ENCODE results near the gene RPL18.

DNA sequence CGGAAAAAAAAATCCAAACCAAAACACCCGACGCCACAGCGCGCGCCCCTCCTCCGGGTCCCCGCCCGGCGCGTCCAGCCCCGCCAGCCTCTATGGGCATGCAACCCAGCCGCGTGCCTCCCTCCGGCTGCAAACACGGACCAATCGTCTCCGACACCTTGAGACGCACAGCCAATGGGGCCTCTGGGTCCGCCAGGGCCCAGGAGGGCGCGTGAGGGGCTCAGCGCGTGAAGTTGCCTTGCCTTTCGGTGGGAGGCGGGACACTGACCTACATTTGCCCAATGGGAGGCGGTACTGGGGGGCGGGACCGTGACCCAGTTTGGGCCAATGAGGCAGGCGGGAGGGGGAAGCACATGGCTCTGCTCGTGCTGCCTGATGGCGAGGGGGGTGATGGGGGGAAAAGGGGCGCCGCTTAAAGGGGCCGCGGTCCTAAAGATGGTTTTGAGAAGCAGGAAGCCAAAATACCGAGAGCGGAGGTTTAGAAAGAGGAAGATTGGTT is 18.5 kb upstream of the RPL18 start:
- TF ChIP-seq CTCF (IDR thresholded peaks at IDR 0.05; ENCODE audit: borderline replicate concordance, extremely low read depth, low read length, poor library complexity, severe bottlenecking) (no peak), EZH2 (IDR thresholded peaks at IDR 0.05; ENCODE audit: borderline replicate concordance, low read depth, low read length, severe bottlenecking) (no peak)

Measured in DND-41 (cell line).